ENCODE data around the gene KNG1. TPM values are rescaled to one million over a fixed set of nuclear protein-coding genes. Genes with fewer than 3 reads are reported as not detected.

KNG1 gene
- total RNA-seq, 2 experiments from 2014 or later: not detected

- H3K27me3 Mint-ChIP-seq: no peaks in the 10 kb centered on the region
- H3K4me1 Mint-ChIP-seq: peaks cover 4% of the 10 kb centered on the region
- no peak overlapping the region for H3K4me3 Mint-ChIP-seq
- peaks cover 14% of the 10 kb centered on the region for H3K36me3 Mint-ChIP-seq
- no peak overlapping the region for H3K27ac Mint-ChIP-seq
- no peaks in the 10 kb centered on the region for H3K9me3 Mint-ChIP-seq
- no peak for DNase-seq
Measured at GRCh38 chr3:186742618-186743380, 25.6 kb downstream of the KNG1 start.

GRCh38 chr3:186743666-186744065 lies 26.5 kb downstream of the KNG1 start:
- H3K27ac Mint-ChIP-seq: no peak overlapping the region
- no peak overlapping the region for H3K4me3 Mint-ChIP-seq
- H3K36me3 Mint-ChIP-seq: peaks cover 14% of the 10 kb centered on the region
- no peak for DNase-seq
- peaks cover 4% of the 10 kb centered on the region for H3K4me1 Mint-ChIP-seq
- no peaks in the 10 kb centered on the region for H3K9me3 Mint-ChIP-seq
- H3K27me3 Mint-ChIP-seq: no peaks in the 10 kb centered on the region

GRCh38 chr3:186746008-186746407 lies 28.8 kb downstream of the KNG1 start:
- DNase-seq: no peak
- no peak overlapping the region for H3K27ac Mint-ChIP-seq
- H3K27me3 Mint-ChIP-seq: no peaks in the 10 kb centered on the region
- no peak overlapping the region for H3K4me3 Mint-ChIP-seq
- peaks cover 4% of the 10 kb centered on the region for H3K4me1 Mint-ChIP-seq
- peaks cover 10% of the 10 kb centered on the region for H3K36me3 Mint-ChIP-seq
- H3K9me3 Mint-ChIP-seq: no peaks in the 10 kb centered on the region

GRCh38 chr3:186750316-186750715 lies 33.2 kb downstream of the KNG1 start:
- Mint-ChIP-seq H3K4me3 (no peak overlapping the region), H3K4me1 (peaks cover 12% of the 10 kb centered on the region), H3K27ac (no peak overlapping the region), H3K9me3 (no peaks in the 10 kb centered on the region), H3K36me3 (no peaks in the 10 kb centered on the region), H3K27me3 (no peaks in the 10 kb centered on the region)
- DNase-seq: no peak

DNA sequence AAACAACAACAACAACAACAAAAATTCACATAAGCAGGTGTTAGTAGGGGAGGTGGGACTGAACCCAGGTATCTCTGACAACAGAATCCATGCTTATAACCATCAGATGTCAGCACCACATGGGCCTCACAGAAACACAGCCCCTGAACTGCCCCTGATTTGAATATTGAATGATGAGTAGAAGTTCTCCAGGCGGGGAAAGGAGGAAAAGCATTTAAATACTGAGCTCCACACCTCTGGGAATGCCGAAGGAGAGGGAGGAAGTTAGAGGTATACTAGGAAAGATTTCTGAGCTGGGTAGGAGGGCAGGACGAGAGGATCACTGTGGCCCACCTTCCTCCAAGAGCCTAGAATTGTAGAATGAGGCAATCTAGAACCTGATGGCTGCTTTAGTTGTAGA lies 34.3 kb downstream of the KNG1 start:
- no peaks in the 10 kb centered on the region for H3K36me3 Mint-ChIP-seq
- H3K27ac Mint-ChIP-seq: no peak overlapping the region
- DNase-seq: no peak
- H3K27me3 Mint-ChIP-seq: no peaks in the 10 kb centered on the region
- H3K4me1 Mint-ChIP-seq: peaks cover 8% of the 10 kb centered on the region
- no peaks in the 10 kb centered on the region for H3K9me3 Mint-ChIP-seq
- H3K4me3 Mint-ChIP-seq: no peak overlapping the region

DNA sequence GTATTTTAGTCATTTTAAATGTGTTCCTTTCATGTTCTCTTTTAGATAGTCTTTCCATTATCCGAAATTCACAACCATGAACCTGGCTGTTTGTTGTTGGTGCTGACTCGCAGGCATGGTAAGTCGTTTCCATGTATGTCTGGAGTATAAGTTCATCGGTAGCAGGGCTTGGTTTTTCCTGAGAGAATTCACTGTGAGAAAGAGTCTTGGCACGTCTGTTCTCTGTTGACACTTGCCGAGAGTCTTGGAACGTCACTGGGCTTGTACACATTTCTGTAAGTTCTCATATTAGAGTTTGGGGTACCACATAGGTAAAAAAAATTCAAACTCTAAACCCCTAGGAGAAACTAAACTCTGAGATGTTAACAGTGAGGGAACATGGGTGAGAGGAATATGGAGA lies 36.8 kb downstream of the KNG1 start:
- peaks cover 8% of the 10 kb centered on the region for H3K4me1 Mint-ChIP-seq
- H3K27me3 Mint-ChIP-seq: no peaks in the 10 kb centered on the region
- DNase-seq: no peak
- no peaks in the 10 kb centered on the region for H3K9me3 Mint-ChIP-seq
- H3K4me3 Mint-ChIP-seq: no peak overlapping the region
- H3K27ac Mint-ChIP-seq: no peak overlapping the region
- no peaks in the 10 kb centered on the region for H3K36me3 Mint-ChIP-seq

GRCh38 chr3:186754871-186755270 lies 37.7 kb downstream of the KNG1 start:
- Mint-ChIP-seq H3K9me3 (no peaks in the 10 kb centered on the region), H3K4me3 (no peak overlapping the region), H3K27me3 (no peaks in the 10 kb centered on the region), H3K27ac (no peak overlapping the region), H3K4me1 (peaks cover 8% of the 10 kb centered on the region), H3K36me3 (no peaks in the 10 kb centered on the region)
- DNase-seq: no peak

GRCh38 chr3:186757214-186757613 lies 40.1 kb downstream of the KNG1 start:
- no peaks in the 10 kb centered on the region for H3K27me3 Mint-ChIP-seq
- no peak for DNase-seq
- H3K9me3 Mint-ChIP-seq: no peaks in the 10 kb centered on the region
- H3K4me3 Mint-ChIP-seq: no peak overlapping the region
- H3K4me1 Mint-ChIP-seq: peaks cover 14% of the 10 kb centered on the region
- no peak overlapping the region for H3K27ac Mint-ChIP-seq
- H3K36me3 Mint-ChIP-seq: no peaks in the 10 kb centered on the region

GRCh38 chr3:186757686-186758220 lies 40.6 kb downstream of the KNG1 start:
- no peak for DNase-seq
- Mint-ChIP-seq H3K27ac (no peak overlapping the region), H3K4me1 (peaks cover 14% of the 10 kb centered on the region), H3K36me3 (no peaks in the 10 kb centered on the region), H3K27me3 (no peaks in the 10 kb centered on the region), H3K4me3 (no peak overlapping the region), H3K9me3 (no peaks in the 10 kb centered on the region)

DNA sequence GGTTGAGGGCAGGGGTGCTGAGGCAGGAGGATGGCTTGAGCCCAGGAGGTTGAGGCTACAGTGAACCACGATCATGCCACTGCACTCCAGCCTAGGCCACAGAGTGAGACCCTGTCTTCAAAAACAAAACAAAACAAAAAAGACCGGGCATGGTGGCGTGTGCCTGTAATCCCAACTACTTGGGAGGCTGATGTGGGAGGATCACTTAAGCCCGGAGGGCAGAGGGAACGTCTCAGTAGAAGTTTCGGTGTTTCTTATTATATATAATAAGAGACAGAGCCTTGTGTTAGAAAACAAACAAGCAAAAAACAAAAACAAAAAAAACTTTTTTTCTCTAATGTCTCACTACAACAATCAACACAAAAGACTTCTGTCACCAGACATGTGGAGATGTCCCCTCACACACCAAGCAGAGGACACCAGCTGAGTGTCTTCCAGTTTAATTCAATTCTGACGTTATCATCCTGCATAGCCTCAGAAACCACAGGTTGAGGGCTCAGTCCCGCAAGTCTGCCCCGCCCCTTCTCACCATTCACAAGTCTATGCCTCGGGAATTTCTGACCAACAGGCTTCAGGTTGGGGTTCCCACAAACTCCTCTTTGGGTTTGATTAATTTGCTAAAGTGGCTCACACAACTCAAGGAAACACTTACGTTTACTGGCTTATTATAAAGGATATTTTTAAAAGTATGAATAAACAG lies 42.2 kb downstream of the KNG1 start:
- H3K9me3 Mint-ChIP-seq: no peaks in the 10 kb centered on the region
- no peaks in the 10 kb centered on the region for H3K36me3 Mint-ChIP-seq
- no peaks in the 10 kb centered on the region for H3K27me3 Mint-ChIP-seq

DNA sequence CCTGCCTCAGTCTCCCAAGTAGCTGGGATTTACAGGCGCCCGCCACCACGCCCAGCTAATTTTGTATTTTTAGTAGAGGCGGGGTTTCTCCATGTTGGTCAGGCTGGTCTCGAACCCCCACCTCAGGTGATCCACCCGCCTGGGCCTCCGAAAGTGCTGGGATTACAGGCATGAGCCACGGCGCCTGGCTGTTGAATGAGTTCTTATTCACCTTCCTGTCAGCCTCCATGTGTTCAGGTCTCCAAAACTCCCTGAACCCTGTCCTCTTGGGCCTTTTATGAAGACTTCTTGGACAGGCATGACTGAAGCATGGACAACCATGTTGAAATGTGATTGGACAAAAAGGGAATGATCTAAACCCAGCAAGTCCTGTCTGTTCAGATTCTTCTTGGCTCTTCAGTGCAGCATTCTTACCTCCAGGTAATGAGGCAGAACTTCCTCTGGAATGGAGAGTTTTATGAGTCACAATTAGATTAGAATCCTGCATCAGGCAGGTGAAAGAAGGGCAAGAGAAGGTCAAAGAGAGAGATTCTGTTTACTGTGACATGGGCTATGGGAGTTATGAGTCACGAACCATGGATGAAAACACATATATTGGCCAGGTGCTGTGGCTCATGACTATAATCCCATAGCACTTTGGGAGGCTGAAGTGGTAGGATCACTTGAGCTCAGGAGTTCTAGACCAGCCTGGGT lies 43.1 kb downstream of the KNG1 start:
- DNase-seq: no peak
- H3K9me3 Mint-ChIP-seq: no peaks in the 10 kb centered on the region
- H3K4me1 Mint-ChIP-seq: peaks cover 6% of the 10 kb centered on the region
- no peak overlapping the region for H3K4me3 Mint-ChIP-seq
- peaks cover 3% of the 10 kb centered on the region for H3K36me3 Mint-ChIP-seq
- no peak overlapping the region for H3K27ac Mint-ChIP-seq
- H3K27me3 Mint-ChIP-seq: no peaks in the 10 kb centered on the region

More for the DNA sequence above, 42.2 kb downstream of the KNG1 start:
- H3K4me3 Mint-ChIP-seq: no peak overlapping the region
- peaks cover 6% of the 10 kb centered on the region for H3K4me1 Mint-ChIP-seq
- DNase-seq: no peak
- no peak overlapping the region for H3K27ac Mint-ChIP-seq

DNA sequence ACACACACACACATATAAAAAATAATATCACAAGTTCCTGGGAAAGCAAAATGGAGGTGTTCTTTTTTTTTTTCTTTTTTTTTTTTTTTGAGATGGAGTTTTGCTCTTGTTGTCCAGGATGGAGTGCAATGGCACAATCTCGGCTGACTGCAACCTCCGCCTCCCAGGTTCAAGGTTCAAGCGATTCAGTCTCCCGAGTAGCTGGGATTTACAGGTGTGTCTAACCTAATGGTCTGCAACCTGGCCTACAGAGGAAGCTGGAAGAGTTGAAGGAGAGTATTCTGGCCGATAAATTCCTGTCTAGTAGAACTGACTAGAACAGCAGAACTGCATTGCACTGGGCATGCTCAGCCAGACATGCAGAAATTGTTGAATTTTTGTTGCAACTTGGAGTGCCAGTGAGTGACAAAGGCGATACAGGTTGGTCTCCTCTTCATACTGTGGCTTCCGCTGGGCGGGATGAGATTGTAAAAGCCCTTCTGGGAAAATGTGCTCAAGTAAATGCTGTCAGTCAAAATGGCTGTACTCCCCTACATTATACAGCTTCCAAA lies 43.8 kb downstream of the KNG1 start:
- H3K4me1 Mint-ChIP-seq: peaks cover 6% of the 10 kb centered on the region
- H3K9me3 Mint-ChIP-seq: no peaks in the 10 kb centered on the region
- H3K27ac Mint-ChIP-seq: no peak overlapping the region

GRCh38 chr3:186772281-186772694 lies 55.1 kb downstream of the KNG1 start:
- peak; percentile 25 for DNase-seq
- H3K27me3 Mint-ChIP-seq: no peaks in the 10 kb centered on the region
- peak overlapping the region; percentile 85 for H3K4me3 Mint-ChIP-seq
- H3K4me1 Mint-ChIP-seq: peaks cover 12% of the 10 kb centered on the region
- H3K9me3 Mint-ChIP-seq: peaks cover 1% of the 10 kb centered on the region
- peaks cover 2% of the 10 kb centered on the region for H3K36me3 Mint-ChIP-seq
- H3K27ac Mint-ChIP-seq: peak overlapping the region; percentile 92

More for the DNA sequence above, 43.8 kb downstream of the KNG1 start:
- Mint-ChIP-seq H3K36me3 (peaks cover 4% of the 10 kb centered on the region), H3K27me3 (no peaks in the 10 kb centered on the region), H3K4me3 (no peak overlapping the region)
- no peak for DNase-seq

GRCh38 chr3:186772701-186773417 lies 55.7 kb downstream of the KNG1 start:
- H3K27me3 Mint-ChIP-seq: no peaks in the 10 kb centered on the region

More at GRCh38 chr3:186772701-186773417, 55.7 kb downstream of the KNG1 start:
- peak overlapping the region; percentile 92 for H3K27ac Mint-ChIP-seq
- peak overlapping the region; percentile 85 for H3K4me3 Mint-ChIP-seq
- H3K9me3 Mint-ChIP-seq: peaks cover 1% of the 10 kb centered on the region
- H3K36me3 Mint-ChIP-seq: peaks cover 2% of the 10 kb centered on the region
- DNase-seq: peak; percentile 83
- H3K4me1 Mint-ChIP-seq: peaks cover 12% of the 10 kb centered on the region

All from activated naive CD8-positive, alpha-beta T cell treated with anti-CD3 and anti-CD28 coated beads for 36 hours (primary cell).